HepG2 (cell line): ENCODE data around the gene GTF2H3. TPM values are rescaled to one million over a fixed set of nuclear protein-coding genes. Genes with fewer than 3 reads are reported as not detected.

Experiments
- ATAC-seq: fragments of 200-7000 bp; cut with Tn5 transposase; 3 replicates; pipeline ENCODE4 v1.9.1; 2020; ENCODE audit warnings: mild to moderate bottlenecking, moderate library complexity
- BruUV-seq: library from RNA; stranded (reverse); fragments of 400-500 nt; replicated peaks from 2 replicates; lab custom pipeline; 2021; lab: Mats Ljungman, UMichigan
- CTCF ChIA-PET: fragments of 300-600 bp; formaldehyde crosslinking; extraction: SDS; loops from one replicate; lab custom pipeline; 2021; ENCODE audit warnings: low total read pairs, inconsistent platforms, low intra/inter-chr PET ratio; lab: Yijun Ruan, JAX
- POLR2A ChIA-PET: fragments of 350-600 bp; sonication (Branson Sonifier 250); formaldehyde crosslinking; loops from one replicate; lab custom pipeline; 2020; ENCODE audit warnings: antibody characterized with exemption, inconsistent platforms; lab: Yijun Ruan, JAX
- DNase-seq: peaks from one replicate; pipeline ENCODE4 v3.0.0-alpha.2; 2015; ENCODE audit warnings: low spot score
- FAIRE-seq: peaks from 3 replicates; lab custom pipeline; 2011; peaks lifted over from hg19 to GRCh38; lab: Jason Lieb, UNC
- H2AFZ ChIP-seq: one replicate; pipeline ENCODE4 v1.6.1; 2011; ENCODE audit warnings: low read length, inconsistent platforms
- H3K27ac ChIP-seq: fragments of 300-600 bp; 3 replicates; pipeline ENCODE4 v1.8.0; 2011; ENCODE audit warnings: mixed run types, mild to moderate bottlenecking, mixed read lengths, low read length, inconsistent platforms; ENCODE audit not compliant: insufficient read depth; ENCODE audit errors: extremely low read length
- H3K27me3 ChIP-seq, 2 experiments: fragments of 200-600 bp in 1 of 2; 2 replicates in 1 of 2; 3 replicates in 1 of 2; pipeline versions ENCODE4 v1.6.0 to v1.8.0; 2011; ENCODE audit warnings: low read length in 2 of 2, mild to moderate bottlenecking in 2 of 2, moderate library complexity in 2 of 2, inconsistent platforms in 1 of 2; ENCODE audit not compliant: insufficient read depth in 2 of 2, control insufficient read depth in 1 of 2
- H3K36me3 ChIP-seq, 2 experiments: fragments of 200-600 bp in 1 of 2; replicated peaks in 1 of 2; 2 replicates in 1 of 2; 3 replicates in 1 of 2; pipeline versions ENCODE4 v1.5.1 to v1.8.0; 2011; ENCODE audit warnings: low read length in 2 of 2, inconsistent platforms in 1 of 2; ENCODE audit not compliant: insufficient read depth in 2 of 2, control insufficient read depth in 1 of 2
- H3K4me1 ChIP-seq: 2 replicates; pipeline ENCODE4 v1.5.1; 2012; ENCODE audit warnings: low read length, inconsistent platforms; ENCODE audit not compliant: insufficient read depth
- H3K4me2 ChIP-seq: 2 replicates; pipeline ENCODE4 v1.6.0; 2011; ENCODE audit warnings: low read depth, low read length, inconsistent platforms
- H3K4me3 ChIP-seq, 3 experiments: fragments of 200-600 bp in 1 of 3; sonication (generic), shearing (Covaris generic) in 1 of 3; replicated peaks in 1 of 3; 2 replicates each; pipeline ENCODE4 v1.5.1; 2011 to 2016; ENCODE audit warnings: low read length in 3 of 3, inconsistent platforms in 2 of 3, low read depth in 2 of 3, mild to moderate bottlenecking in 2 of 3, control low read depth in 1 of 3, mixed read lengths in 1 of 3; ENCODE audit not compliant: insufficient read depth in 1 of 3
- H3K79me2 ChIP-seq: one replicate; pipeline ENCODE4 v1.6.1; 2011; ENCODE audit warnings: low read length, inconsistent platforms; ENCODE audit not compliant: insufficient read depth
- H3K9ac ChIP-seq: 2 replicates; pipeline ENCODE4 v1.6.0; 2011; ENCODE audit warnings: mild to moderate bottlenecking, low read depth, low read length, inconsistent platforms; ENCODE audit not compliant: insufficient read depth
- H3K9me3 ChIP-seq: 2 replicates; pipeline ENCODE4 v1.5.1; 2012; ENCODE audit warnings: mild to moderate bottlenecking, low read length
- H4K20me1 ChIP-seq: 2 replicates; pipeline ENCODE4 v1.6.0; 2011; ENCODE audit warnings: inconsistent platforms, mild to moderate bottlenecking, low read length, moderate library complexity; ENCODE audit not compliant: insufficient read depth
- IRX3 ChIP-seq: sonication (generic); formaldehyde crosslinking; IDR thresholded peaks from 2 replicates; pipeline ENCODE4 v1.8.1; 2023; ENCODE audit warnings: mild to moderate bottlenecking, low read depth, missing genetic modification reagents, borderline replicate concordance
- KAT7 ChIP-seq: IDR thresholded peaks from 2 replicates; pipeline ENCODE4 v1.6.1; 2018; ENCODE audit warnings: borderline replicate concordance, missing compliant biosample characterization
- LCORL ChIP-seq, 2 experiments: fragments of 450-650 bp in 1 of 2; sonication (generic) in 1 of 2; formaldehyde crosslinking in 1 of 2; IDR thresholded peaks; 2 replicates each; pipeline versions ENCODE4 v1.5.0 to v1.6.1; 2017 to 2020; ENCODE audit warnings: antibody characterized with exemption in 1 of 2, missing genetic modification reagents in 1 of 2
- MED13 ChIP-seq: sonication (generic); formaldehyde crosslinking; IDR thresholded peaks from 2 replicates; pipeline ENCODE4 v1.5.0; 2020; ENCODE audit warnings: missing genetic modification reagents
- RFX1 ChIP-seq: fragments of 450-650 bp; IDR thresholded peaks from 2 replicates; pipeline ENCODE4 v1.6.1; 2017
- TAF15 ChIP-seq: fragments of 200-400 bp; formaldehyde crosslinking; IDR thresholded peaks from one replicate; pipeline ENCODE4 v1.6.1; 2018; ENCODE audit warnings: mild to moderate bottlenecking, low read depth, low read length; ENCODE audit not compliant: poor library complexity, severe bottlenecking
- ZBTB42 ChIP-seq: sonication (generic); formaldehyde crosslinking; IDR thresholded peaks from 2 replicates; pipeline ENCODE4 v1.5.0; 2020; ENCODE audit warnings: mild to moderate bottlenecking, missing genetic modification reagents
- ZNF232 ChIP-seq: sonication (generic); formaldehyde crosslinking; IDR thresholded peaks from 2 replicates; pipeline ENCODE4 v1.4.0; 2020; ENCODE audit warnings: missing genetic modification reagents, borderline replicate concordance
- ZNF256 ChIP-seq: sonication (generic); formaldehyde crosslinking; conservative IDR thresholded peaks from 2 replicates; pipeline ENCODE4 v1.4.0; 2020; ENCODE audit warnings: missing genetic modification reagents
- ZNF501 ChIP-seq: sonication (generic); formaldehyde crosslinking; IDR thresholded peaks from 2 replicates; pipeline ENCODE4 v1.5.1; 2020; ENCODE audit warnings: mild to moderate bottlenecking, moderate library complexity, missing genetic modification reagents
- WGBS: methylation state at CpG from one replicate; pipeline ENCODE4 v1.1.6; 2017; ENCODE audit warnings: low lambda C conversion rate; 5-methylcytosine and 5-hydroxymethylcytosine counted together
- in situ Hi-C: cut with HindIII; loops from 2 replicates; pipeline ENCODE4 v1.10.0; 2017; ENCODE audit warnings: low pct_unique_long_range_greater_than_20kb; ENCODE audit not compliant: extremely low pct_ligation_motif_present
- intact Hi-C: fragments of 100-400 bp; cut with micrococcal nuclease; formaldehyde crosslinking; loops from one replicate; pipeline ENCODE4 v1.10.0; 2022; ENCODE audit not compliant: unreplicated experiment
- polyA plus RNA-seq, 8 experiments: library from polyadenylated mRNA; depleted of rRNA in 3 of 8; stranded (reverse) in 7 of 8; unstranded in 1 of 8; fragments of >200 nt; fragmentation: Illumina TruSeq in 4 of 8; extraction: Trizol in 4 of 8; gene quantifications; 2 replicates each; pipeline versions ENCODE4 v1.2.1 to v1.2.3, GENCODE V29; 2011 to 2016; ENCODE audit warnings: low read depth in 4 of 8, missing spikeins in 1 of 8, mixed read lengths in 1 of 8; ENCODE audit not compliant: insufficient read depth in 1 of 8
- total RNA-seq, 5 experiments: library from RNA; depleted of rRNA; stranded (reverse); fragments of >200 nt; fragmentation: Illumina TruSeq; extraction: Trizol; gene quantifications; 2 replicates each; pipeline ENCODE4 v1.2.3, GENCODE V29; 2016; ENCODE audit warnings: low read depth in 1 of 5
- TF ChIP-seq, protein P1 (sequence below), 2 experiments: sonication (generic) in 1 of 2; formaldehyde crosslinking in 1 of 2; IDR thresholded peaks; 2 replicates each; pipeline versions ENCODE4 v1.5.1 to v1.6.1; 2011 to 2020; ENCODE audit warnings: borderline replicate concordance in 1 of 2, low read depth in 1 of 2, low read length in 1 of 2, mild to moderate bottlenecking in 1 of 2, missing genetic modification reagents in 1 of 2, moderate library complexity in 1 of 2
- TF ChIP-seq, protein P2 (sequence below): sonication (generic); formaldehyde crosslinking; conservative IDR thresholded peaks from 2 replicates; pipeline ENCODE4 v1.8.0; 2022; ENCODE audit warnings: mild to moderate bottlenecking, moderate library complexity, missing genetic modification reagents
- TF ChIP-seq, protein P3 (sequence below): sonication (generic); formaldehyde crosslinking; IDR thresholded peaks from 2 replicates; pipeline ENCODE4 v1.8.1; 2023; ENCODE audit warnings: missing genetic modification reagents, mild to moderate bottlenecking, borderline replicate concordance
- TF ChIP-seq, protein P4 (sequence below): sonication (generic); formaldehyde crosslinking; IDR thresholded peaks from 2 replicates; pipeline ENCODE4 v1.5.1; 2020; ENCODE audit warnings: mild to moderate bottlenecking, missing genetic modification reagents, borderline replicate concordance

Gene GTF2H3
- total and polyA plus RNA-seq, 2 of the 13 experiments (the other 11 are each of a cell fraction or from before 2014, with no cell fraction given) = 35.8 to 58.8 TPM

DNA sequence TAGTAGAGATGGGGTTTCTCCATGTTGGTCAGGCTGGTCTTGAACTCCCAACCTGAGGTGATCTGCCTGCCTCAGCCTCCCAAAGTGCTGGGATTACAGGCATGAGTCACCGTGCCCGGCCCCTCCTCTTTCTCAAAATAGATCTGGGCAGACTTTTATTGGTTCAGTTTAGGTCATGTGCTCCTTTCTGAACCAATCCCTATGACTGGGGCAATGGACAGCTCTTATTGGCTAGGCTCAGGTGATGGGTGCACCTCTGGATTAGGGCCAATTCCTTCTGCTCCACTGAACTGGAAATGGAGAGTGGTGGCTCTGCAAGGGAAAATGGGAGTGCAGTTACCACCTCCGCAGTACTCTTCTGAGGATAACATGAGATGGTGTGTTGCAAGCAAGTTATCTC lies 72.3 kb downstream of the GTF2H3 start:
- in situ Hi-C loops (no loop called here), intact Hi-C loops (no loop called here)
- BruUV-seq = no TSS peak
- H3K27me3 ChIP-seq = no peaks in the 10 kb centered on the region
- ATAC-seq (no peak), DNase-seq (peak; percentile 12), FAIRE-seq (no peak)
- H3K36me3 ChIP-seq = peaks cover 0 to 4% of the 10 kb centered on the region in 2 experiments; a peak in 1 of 5 replicates
- POLR2A ChIA-PET = no interaction called here
- no peaks in the 10 kb centered on the region for H3K9me3 ChIP-seq
- CTCF ChIA-PET = no interaction called here
- no peak overlapping the region for H3K4me2 ChIP-seq
- WGBS = 90% methylated on average over 3 of the region's 3 CpGs
- H3K4me3 ChIP-seq = no peak overlapping the region
- H3K4me1 ChIP-seq = peaks cover 1% of the 10 kb centered on the region; the same call in 1 of the 2 replicates
- H3K9ac ChIP-seq = no peak overlapping the region
- H2AFZ ChIP-seq = no peak overlapping the region
- no peak overlapping the region for H3K27ac ChIP-seq
- H3K79me2 ChIP-seq = no peaks in the 10 kb centered on the region
- H4K20me1 ChIP-seq = no peaks in the 10 kb centered on the region
- no peak for TF ChIP-seq LCORL (IDR thresholded peaks at IDR 0.05)
- TF ChIP-seq LCORL (CRISPR knock-in tag; IDR thresholded peaks at IDR 0.05) = no peak
- TF ChIP-seq ZNF501 (CRISPR knock-in tag) = no peak
- no peak for TF ChIP-seq KAT7 (CRISPR knock-in tag)
- no peak for TF ChIP-seq RFX1
- TF ChIP-seq MED13 = no peak
- TF ChIP-seq, protein P1, sequence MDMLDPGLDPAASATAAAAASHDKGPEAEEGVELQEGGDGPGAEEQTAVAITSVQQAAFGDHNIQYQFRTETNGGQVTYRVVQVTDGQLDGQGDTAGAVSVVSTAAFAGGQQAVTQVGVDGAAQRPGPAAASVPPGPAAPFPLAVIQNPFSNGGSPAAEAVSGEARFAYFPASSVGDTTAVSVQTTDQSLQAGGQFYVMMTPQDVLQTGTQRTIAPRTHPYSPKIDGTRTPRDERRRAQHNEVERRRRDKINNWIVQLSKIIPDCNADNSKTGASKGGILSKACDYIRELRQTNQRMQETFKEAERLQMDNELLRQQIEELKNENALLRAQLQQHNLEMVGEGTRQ (IDR thresholded peaks at IDR 0.05; ENCODE audit: low read depth, low read length) = no peak
- TF ChIP-seq, protein P1 (CRISPR knock-in tag; IDR thresholded peaks at IDR 0.05; ENCODE audit: borderline replicate concordance) = no peak
- TF ChIP-seq, protein P2, sequence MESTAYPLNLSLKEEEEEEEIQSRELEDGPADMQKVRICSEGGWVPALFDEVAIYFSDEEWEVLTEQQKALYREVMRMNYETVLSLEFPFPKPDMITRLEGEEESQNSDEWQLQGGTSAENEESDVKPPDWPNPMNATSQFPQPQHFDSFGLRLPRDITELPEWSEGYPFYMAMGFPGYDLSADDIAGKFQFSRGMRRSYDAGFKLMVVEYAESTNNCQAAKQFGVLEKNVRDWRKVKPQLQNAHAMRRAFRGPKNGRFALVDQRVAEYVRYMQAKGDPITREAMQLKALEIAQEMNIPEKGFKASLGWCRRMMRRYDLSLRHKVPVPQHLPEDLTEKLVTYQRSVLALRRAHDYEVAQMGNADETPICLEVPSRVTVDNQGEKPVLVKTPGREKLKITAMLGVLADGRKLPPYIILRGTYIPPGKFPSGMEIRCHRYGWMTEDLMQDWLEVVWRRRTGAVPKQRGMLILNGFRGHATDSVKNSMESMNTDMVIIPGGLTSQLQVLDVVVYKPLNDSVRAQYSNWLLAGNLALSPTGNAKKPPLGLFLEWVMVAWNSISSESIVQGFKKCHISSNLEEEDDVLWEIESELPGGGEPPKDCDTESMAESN (CRISPR knock-in tag) = no peak
- no peak for TF ChIP-seq TAF15
- TF ChIP-seq ZNF232 (CRISPR knock-in tag) = no peak
- no peak for TF ChIP-seq ZNF256 (CRISPR knock-in tag)
- TF ChIP-seq, protein P3, sequence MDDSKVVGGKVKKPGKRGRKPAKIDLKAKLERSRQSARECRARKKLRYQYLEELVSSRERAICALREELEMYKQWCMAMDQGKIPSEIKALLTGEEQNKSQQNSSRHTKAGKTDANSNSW = no peak
- no peak for TF ChIP-seq ZBTB42 (CRISPR knock-in tag)
- TF ChIP-seq, protein P4, sequence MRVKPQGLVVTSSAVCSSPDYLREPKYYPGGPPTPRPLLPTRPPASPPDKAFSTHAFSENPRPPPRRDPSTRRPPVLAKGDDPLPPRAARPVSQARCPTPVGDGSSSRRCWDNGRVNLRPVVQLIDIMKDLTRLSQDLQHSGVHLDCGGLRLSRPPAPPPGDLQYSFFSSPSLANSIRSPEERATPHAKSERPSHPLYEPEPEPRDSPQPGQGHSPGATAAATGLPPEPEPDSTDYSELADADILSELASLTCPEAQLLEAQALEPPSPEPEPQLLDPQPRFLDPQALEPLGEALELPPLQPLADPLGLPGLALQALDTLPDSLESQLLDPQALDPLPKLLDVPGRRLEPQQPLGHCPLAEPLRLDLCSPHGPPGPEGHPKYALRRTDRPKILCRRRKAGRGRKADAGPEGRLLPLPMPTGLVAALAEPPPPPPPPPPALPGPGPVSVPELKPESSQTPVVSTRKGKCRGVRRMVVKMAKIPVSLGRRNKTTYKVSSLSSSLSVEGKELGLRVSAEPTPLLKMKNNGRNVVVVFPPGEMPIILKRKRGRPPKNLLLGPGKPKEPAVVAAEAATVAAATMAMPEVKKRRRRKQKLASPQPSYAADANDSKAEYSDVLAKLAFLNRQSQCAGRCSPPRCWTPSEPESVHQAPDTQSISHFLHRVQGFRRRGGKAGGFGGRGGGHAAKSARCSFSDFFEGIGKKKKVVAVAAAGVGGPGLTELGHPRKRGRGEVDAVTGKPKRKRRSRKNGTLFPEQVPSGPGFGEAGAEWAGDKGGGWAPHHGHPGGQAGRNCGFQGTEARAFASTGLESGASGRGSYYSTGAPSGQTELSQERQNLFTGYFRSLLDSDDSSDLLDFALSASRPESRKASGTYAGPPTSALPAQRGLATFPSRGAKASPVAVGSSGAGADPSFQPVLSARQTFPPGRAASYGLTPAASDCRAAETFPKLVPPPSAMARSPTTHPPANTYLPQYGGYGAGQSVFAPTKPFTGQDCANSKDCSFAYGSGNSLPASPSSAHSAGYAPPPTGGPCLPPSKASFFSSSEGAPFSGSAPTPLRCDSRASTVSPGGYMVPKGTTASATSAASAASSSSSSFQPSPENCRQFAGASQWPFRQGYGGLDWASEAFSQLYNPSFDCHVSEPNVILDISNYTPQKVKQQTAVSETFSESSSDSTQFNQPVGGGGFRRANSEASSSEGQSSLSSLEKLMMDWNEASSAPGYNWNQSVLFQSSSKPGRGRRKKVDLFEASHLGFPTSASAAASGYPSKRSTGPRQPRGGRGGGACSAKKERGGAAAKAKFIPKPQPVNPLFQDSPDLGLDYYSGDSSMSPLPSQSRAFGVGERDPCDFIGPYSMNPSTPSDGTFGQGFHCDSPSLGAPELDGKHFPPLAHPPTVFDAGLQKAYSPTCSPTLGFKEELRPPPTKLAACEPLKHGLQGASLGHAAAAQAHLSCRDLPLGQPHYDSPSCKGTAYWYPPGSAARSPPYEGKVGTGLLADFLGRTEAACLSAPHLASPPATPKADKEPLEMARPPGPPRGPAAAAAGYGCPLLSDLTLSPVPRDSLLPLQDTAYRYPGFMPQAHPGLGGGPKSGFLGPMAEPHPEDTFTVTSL (CRISPR knock-in tag) = no peak
- no peak for TF ChIP-seq IRX3 (CRISPR knock-in tag)
